Measurements from ENCODE around the gene GPR52.

DNA sequence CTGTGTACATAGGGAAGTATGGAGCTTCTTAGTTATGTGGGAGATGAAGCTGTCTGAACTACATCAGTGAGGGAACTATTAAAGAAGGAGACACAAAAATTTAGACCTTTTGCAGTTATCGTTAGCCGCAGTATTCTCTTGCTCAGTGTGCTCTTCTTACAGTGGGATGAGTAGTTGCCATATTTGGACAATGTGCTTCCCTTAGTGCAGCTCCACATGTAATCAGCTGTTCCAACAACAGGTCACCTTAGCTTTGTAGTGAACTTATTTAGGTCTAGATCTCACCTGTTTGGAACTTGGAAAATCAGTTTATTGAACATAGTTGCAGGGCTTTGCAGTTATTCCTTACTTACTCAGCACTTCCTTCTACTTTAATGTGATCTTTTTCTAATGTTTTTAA is 18.1 kb downstream of the GPR52 start:
- TF ChIP-seq, protein P1, sequence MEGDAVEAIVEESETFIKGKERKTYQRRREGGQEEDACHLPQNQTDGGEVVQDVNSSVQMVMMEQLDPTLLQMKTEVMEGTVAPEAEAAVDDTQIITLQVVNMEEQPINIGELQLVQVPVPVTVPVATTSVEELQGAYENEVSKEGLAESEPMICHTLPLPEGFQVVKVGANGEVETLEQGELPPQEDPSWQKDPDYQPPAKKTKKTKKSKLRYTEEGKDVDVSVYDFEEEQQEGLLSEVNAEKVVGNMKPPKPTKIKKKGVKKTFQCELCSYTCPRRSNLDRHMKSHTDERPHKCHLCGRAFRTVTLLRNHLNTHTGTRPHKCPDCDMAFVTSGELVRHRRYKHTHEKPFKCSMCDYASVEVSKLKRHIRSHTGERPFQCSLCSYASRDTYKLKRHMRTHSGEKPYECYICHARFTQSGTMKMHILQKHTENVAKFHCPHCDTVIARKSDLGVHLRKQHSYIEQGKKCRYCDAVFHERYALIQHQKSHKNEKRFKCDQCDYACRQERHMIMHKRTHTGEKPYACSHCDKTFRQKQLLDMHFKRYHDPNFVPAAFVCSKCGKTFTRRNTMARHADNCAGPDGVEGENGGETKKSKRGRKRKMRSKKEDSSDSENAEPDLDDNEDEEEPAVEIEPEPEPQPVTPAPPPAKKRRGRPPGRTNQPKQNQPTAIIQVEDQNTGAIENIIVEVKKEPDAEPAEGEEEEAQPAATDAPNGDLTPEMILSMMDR (optimal IDR thresholded peaks at IDR 0.05 in 1 of 3, IDR thresholded peaks at IDR 0.05 in 1 of 3, conservative IDR thresholded peaks at IDR 0.05 in 1 of 3; ENCODE audit: extremely low read depth in 1 of 3, insufficient read depth in 2 of 3, low read length in 3 of 3) = no peak
- TF ChIP-seq EZH2 (IDR thresholded peaks at IDR 0.05; ENCODE audit: low read length) = no peak

Measured in keratinocyte (primary cell).